H1 (cell line): ENCODE data around the gene PLA2G4D. TPM values are rescaled to one million over a fixed set of nuclear protein-coding genes. Genes with fewer than 3 reads are reported as not detected.

ENCODE experiments used
- CTCF ChIA-PET: fragments of 300-600 bp; sonication (Branson Sonifier 250); formaldehyde crosslinking; loops from one replicate; lab custom pipeline; 2021; ENCODE audit not compliant: partially characterized antibody; lab: Charles Lee
- POLR2A ChIA-PET: fragments of 300-600 bp; sonication (Branson Sonifier 250); formaldehyde crosslinking; loops from one replicate; lab custom pipeline; 2021; ENCODE audit warnings: inconsistent platforms; ENCODE audit not compliant: partially characterized antibody; lab: Charles Lee
- DNase-seq, 2 experiments: peaks; one replicate each; pipeline versions ENCODE4 v3.0.0 to v3.0.0-alpha.2; 2010 to 2022; ENCODE audit warnings: low spot score in 2 of 2, low read depth in 1 of 2, mixed read lengths in 1 of 2
- FAIRE-seq: peaks from 2 replicates; lab custom pipeline; 2011; peaks lifted over from hg19 to GRCh38; lab: Jason Lieb, UNC
- H2AFZ ChIP-seq: 2 replicates; pipeline ENCODE4 v1.8.1; 2012; ENCODE audit warnings: low read length, inconsistent platforms
- H2AK5ac ChIP-seq: 2 replicates; pipeline ENCODE4 v1.6.1; 2013; ENCODE audit warnings: low read depth, low read length
- H2BK120ac ChIP-seq: replicated peaks from 2 replicates; pipeline ENCODE3; 2013; ENCODE audit warnings: low read depth, low read length, inconsistent platforms
- H2BK12ac ChIP-seq: 2 replicates; pipeline ENCODE4 v1.6.1; 2013; ENCODE audit warnings: low read depth, low read length
- H2BK15ac ChIP-seq: 2 replicates; pipeline ENCODE4 v1.6.1; 2013; ENCODE audit warnings: low read length
- H2BK20ac ChIP-seq: 2 replicates; pipeline ENCODE4 v1.6.1; 2013; ENCODE audit warnings: low read length
- H2BK5ac ChIP-seq: 2 replicates; pipeline ENCODE4 v1.6.1; 2013; ENCODE audit warnings: low read depth, low read length
- H3K14ac ChIP-seq: 2 replicates; pipeline ENCODE4 v1.6.1; 2013; ENCODE audit warnings: inconsistent platforms; ENCODE audit not compliant: insufficient read length
- H3K18ac ChIP-seq: 2 replicates; pipeline ENCODE4 v1.6.1; 2013; ENCODE audit warnings: low read length; ENCODE audit errors: extremely low read depth
- H3K23ac ChIP-seq: 2 replicates; pipeline ENCODE4 v1.6.1; 2013; ENCODE audit warnings: inconsistent platforms; ENCODE audit not compliant: insufficient read length
- H3K23me2 ChIP-seq: 2 replicates; pipeline ENCODE4 v1.6.1; 2013; ENCODE audit warnings: low read depth, low read length
- H3K27ac ChIP-seq: 2 replicates; pipeline ENCODE4 v1.6.1; 2011; ENCODE audit warnings: low read depth, low read length, inconsistent platforms
- H3K27me3 ChIP-seq, 4 experiments: replicated peaks in 1 of 4; 1 replicate in 1 of 4; 2 replicates in 3 of 4; pipeline versions ENCODE4 v1.6.1 to v1.8.1; 2011 to 2013; ENCODE audit warnings: low read length in 3 of 4, mild to moderate bottlenecking in 3 of 4, inconsistent platforms in 2 of 4, mixed read lengths in 2 of 4, moderate library complexity in 1 of 4; ENCODE audit not compliant: control insufficient read depth in 3 of 4, insufficient read depth in 3 of 4; ENCODE audit errors: extremely low read depth in 1 of 4
- H3K36me3 ChIP-seq, 4 experiments: 2 replicates each; pipeline versions ENCODE4 v1.6.1 to v1.8.1; 2011 to 2013; ENCODE audit warnings: mild to moderate bottlenecking in 4 of 4, low read length in 3 of 4, moderate library complexity in 2 of 4, control low read depth in 1 of 4, inconsistent platforms in 1 of 4; ENCODE audit not compliant: insufficient read depth in 4 of 4, control insufficient read depth in 2 of 4
- H3K4ac ChIP-seq: replicated peaks from 2 replicates; pipeline ENCODE3; 2013; ENCODE audit warnings: low read length, low read depth, mixed read lengths, inconsistent platforms; ENCODE audit not compliant: insufficient read length
- H3K4me1 ChIP-seq, 4 experiments: replicated peaks in 1 of 4; 1 replicate in 1 of 4; 2 replicates in 3 of 4; pipeline versions ENCODE4 v1.6.1 to v1.8.1; 2011 to 2013; ENCODE audit warnings: low read length in 3 of 4, inconsistent platforms in 2 of 4, mixed read lengths in 1 of 4; ENCODE audit not compliant: insufficient read depth in 4 of 4, control insufficient read depth in 3 of 4
- H3K4me2 ChIP-seq, 2 experiments: 2 replicates each; pipeline versions ENCODE4 v1.6.1 to v1.8.1; 2011 to 2013; ENCODE audit warnings: low read depth in 2 of 2, low read length in 2 of 2, control low read depth in 1 of 2, inconsistent platforms in 1 of 2, mild to moderate bottlenecking in 1 of 2; ENCODE audit not compliant: insufficient read depth in 1 of 2
- H3K4me3 ChIP-seq, 4 experiments: fragments of 200-600, 300-600 bp in 1 of 4; sonication (generic), shearing (Covaris generic), sonication (Bioruptor Twin) in 1 of 4; 2 replicates each; pipeline versions ENCODE4 v1.5.1 to v1.8.1; 2011 to 2016; ENCODE audit warnings: low read length in 4 of 4, low read depth in 3 of 4, control low read depth in 2 of 4, inconsistent platforms in 2 of 4, mild to moderate bottlenecking in 2 of 4, mixed read lengths in 1 of 4, moderate library complexity in 1 of 4; ENCODE audit not compliant: insufficient read depth in 2 of 4; ENCODE audit errors: extremely low read depth in 1 of 4
- H3K56ac ChIP-seq: replicated peaks from 2 replicates; pipeline ENCODE3; 2013; ENCODE audit warnings: low read depth, mild to moderate bottlenecking, mixed read lengths, low read length, inconsistent platforms; ENCODE audit not compliant: insufficient read length
- H3K79me1 ChIP-seq: 2 replicates; pipeline ENCODE4 v1.6.1; 2013; ENCODE audit warnings: low read depth, low read length, control low read depth
- H3K79me2 ChIP-seq, 2 experiments: 2 replicates each; pipeline versions ENCODE4 v1.6.1 to v1.8.1; 2012 to 2013; ENCODE audit warnings: low read length in 2 of 2, mild to moderate bottlenecking in 2 of 2, inconsistent platforms in 1 of 2; ENCODE audit not compliant: insufficient read depth in 2 of 2, control insufficient read depth in 1 of 2
- H3K9ac ChIP-seq, 4 experiments: replicated peaks in 1 of 4; 1 replicate in 1 of 4; 2 replicates in 3 of 4; pipeline versions ENCODE4 v1.6.1 to v1.8.1; 2011 to 2013; ENCODE audit warnings: low read depth in 3 of 4, low read length in 3 of 4, control low read depth in 2 of 4, mild to moderate bottlenecking in 2 of 4, moderate library complexity in 2 of 4, inconsistent platforms in 1 of 4; ENCODE audit errors: extremely low read depth in 1 of 4
- H3K9me3 ChIP-seq, 2 experiments: 2 replicates each; pipeline versions ENCODE4 v1.6.1 to v1.8.1; 2012 to 2013; ENCODE audit warnings: mild to moderate bottlenecking in 2 of 2, moderate library complexity in 2 of 2, control low read depth in 1 of 2, inconsistent platforms in 1 of 2, low read depth in 1 of 2, low read length in 1 of 2, mixed read lengths in 1 of 2; ENCODE audit not compliant: insufficient read depth in 2 of 2
- H4K20me1 ChIP-seq, 2 experiments: replicated peaks in 1 of 2; 2 replicates each; pipeline versions ENCODE3 to v1.8.1; 2011 to 2013; ENCODE audit warnings: inconsistent platforms in 2 of 2, low read length in 2 of 2, mild to moderate bottlenecking in 1 of 2; ENCODE audit not compliant: insufficient read depth in 2 of 2, control insufficient read depth in 1 of 2
- H4K5ac ChIP-seq: 2 replicates; pipeline ENCODE4 v1.6.1; 2013; ENCODE audit warnings: low read length, low read depth, mixed read lengths, inconsistent platforms; ENCODE audit not compliant: insufficient read length
- H4K8ac ChIP-seq: 2 replicates; pipeline ENCODE4 v1.8.0; 2013; ENCODE audit warnings: mild to moderate bottlenecking, moderate library complexity, low read length, inconsistent platforms; ENCODE audit not compliant: insufficient read depth; ENCODE audit errors: extremely low read depth
- H4K91ac ChIP-seq: replicated peaks from 2 replicates; pipeline ENCODE3; 2013; ENCODE audit warnings: low read length, mixed read lengths, inconsistent platforms; ENCODE audit not compliant: insufficient read length
- BACH1 ChIP-seq: IDR thresholded peaks from 2 replicates; pipeline ENCODE4 v1.6.1; 2012; ENCODE audit warnings: low read length, improper control_type of control experiment
- CHD2 ChIP-seq: IDR thresholded peaks from 2 replicates; pipeline ENCODE4 v1.6.1; 2012; ENCODE audit warnings: low read length, improper control_type of control experiment
- GTF2F1 ChIP-seq: IDR thresholded peaks from 2 replicates; pipeline ENCODE4 v1.6.1; 2012; ENCODE audit warnings: low read depth, low read length, improper control_type of control experiment, borderline replicate concordance
- JUND ChIP-seq: IDR thresholded peaks from 2 replicates; pipeline ENCODE4 v1.6.1; 2011; ENCODE audit warnings: mild to moderate bottlenecking, improper control_type of control experiment, low read length
- KDM5A ChIP-seq: fragments of 200-600 bp; IDR thresholded peaks from 2 replicates; pipeline ENCODE4 v1.7.1; 2012; ENCODE audit warnings: mild to moderate bottlenecking, low read length, inconsistent platforms, mixed read lengths
- POLR2AphosphoS5 ChIP-seq: IDR thresholded peaks from 2 replicates; pipeline ENCODE4 v1.6.1; 2011; ENCODE audit warnings: low read depth, low read length
- SAP30 ChIP-seq: fragments of 300-600 bp; sonication (generic); IDR thresholded peaks from 2 replicates; pipeline ENCODE4 v1.7.1; 2012; ENCODE audit warnings: low read length, moderate library complexity, mild to moderate bottlenecking, inconsistent platforms; ENCODE audit not compliant: insufficient read depth, insufficient replicate concordance
- TCF12 ChIP-seq: IDR thresholded peaks from 2 replicates; pipeline ENCODE4 v1.6.1; 2011; ENCODE audit warnings: low read depth, mild to moderate bottlenecking, low read length
- WGBS, 2 experiments: shearing (Covaris generic) in 1 of 2; methylation state at CpG; one replicate each; pipeline versions ENCODE4 v1.1.6 to v1.1.7; 2013 to 2015; ENCODE audit warnings: low lambda C conversion rate in 2 of 2, mixed read lengths in 2 of 2, inconsistent platforms in 1 of 2, low coverage in 1 of 2, missing lambda C conversion rate in 1 of 2; ENCODE audit not compliant: insufficient replicate concordance in 2 of 2, insufficient coverage in 1 of 2, insufficient read length in 1 of 2; ENCODE audit errors: extremely low coverage in 1 of 2, missing lambda C conversion rate in 1 of 2; 5-methylcytosine and 5-hydroxymethylcytosine counted together
- polyA plus RNA-seq, 7 experiments: library from polyadenylated mRNA; depleted of rRNA in 3 of 7; stranded (reverse) in 5 of 7; unstranded in 2 of 7; fragments of >200 nt in 5 of 7; fragments of 200-250 nt in 2 of 7; gene quantifications; 1 replicate in 5 of 7; 2 replicates in 1 of 7; 4 replicates in 1 of 7; pipeline versions ENCODE4 v1.2.1 to v1.2.3, GENCODE V29; 2011 to 2013; ENCODE audit warnings: missing spikeins in 2 of 7, mixed read lengths in 2 of 7
- total RNA-seq: library from RNA; stranded (reverse); fragmentation: NEBNext Ultra II Directional; extraction: Animal tissue kit (Norgen Biotek cat#: 25700); gene quantifications from 2 replicates; pipeline ENCODE4 v1.2.1, GENCODE V29; 2021

PLA2G4D gene
- total and polyA plus RNA-seq, 2 of the 8 experiments (the other 6 are each of a cell fraction or from before 2014, with no cell fraction given), result 0.07 to 0.18 TPM

DNA sequence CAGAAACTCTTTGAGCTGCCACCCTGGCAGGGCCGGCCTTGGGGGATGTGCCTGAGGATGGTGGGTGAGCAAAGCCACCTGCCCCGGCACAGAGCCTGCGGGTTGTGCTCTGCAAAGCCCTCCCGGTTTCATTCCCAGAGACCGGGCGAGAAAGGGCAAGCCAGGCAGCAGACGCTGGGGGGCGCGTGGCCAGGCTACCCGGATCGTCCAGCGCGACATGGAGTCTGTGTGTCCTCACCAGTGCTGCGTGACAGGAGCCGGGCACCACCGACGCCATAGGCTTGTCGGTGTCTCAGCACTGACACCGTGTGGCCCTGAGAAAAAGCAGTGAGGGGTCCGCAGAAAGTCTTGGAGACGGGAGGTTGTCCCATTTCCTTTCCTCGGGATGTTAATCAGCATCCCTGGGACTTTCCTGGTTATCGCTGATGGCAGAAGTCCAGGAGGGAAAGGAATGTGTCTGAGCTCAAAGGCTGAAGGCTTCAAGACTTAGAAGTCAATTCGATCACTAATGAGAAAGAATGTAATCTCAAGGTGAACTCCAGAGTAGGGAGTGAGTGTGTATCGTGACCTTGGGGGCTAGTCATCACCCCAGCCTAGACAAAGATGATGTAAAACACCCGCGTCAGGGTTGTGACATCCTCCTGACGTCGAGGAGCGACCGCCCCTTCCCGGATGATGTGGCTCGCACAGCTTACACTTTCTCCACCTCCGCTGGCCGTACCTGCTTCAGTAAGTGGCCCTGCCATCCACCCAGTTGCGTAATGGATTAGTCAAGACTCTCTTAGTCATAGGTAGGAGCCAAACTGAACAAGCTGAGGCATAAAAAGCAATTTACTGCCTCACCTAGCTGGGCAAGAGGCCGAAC is 37.2 kb downstream of the PLA2G4D start:
- no peak overlapping the region for H3K4ac ChIP-seq
- H4K20me1 ChIP-seq, result no peaks in the 10 kb centered on the region
- H3K18ac ChIP-seq, result no peak overlapping the region; the same call in 1 of the 2 replicates
- H2BK120ac ChIP-seq, result no peak overlapping the region
- no peaks in the 10 kb centered on the region for H3K23me2 ChIP-seq
- H2BK20ac ChIP-seq, result no peak overlapping the region
- H3K4me2 ChIP-seq, result peak overlapping the region; percentile 10 to 62
- H3K4me1 ChIP-seq, result no peaks in the 10 kb centered on the region
- H2AFZ ChIP-seq, result peak overlapping the region; percentile 11; the same call in 1 of the 2 replicates
- no peaks in the 10 kb centered on the region for H3K79me1 ChIP-seq
- H3K27me3 ChIP-seq, result no peaks in the 10 kb centered on the region; a peak in 1 of 7 replicates
- ChIA-PET POLR2A (interaction anchor here (0.6 to 1.0 kb wide), 2 partner anchors 68 to 590 kb away, joined by 3 read pairs; no protein-coding TSS in a partner anchor), CTCF (interaction anchor here (0.5 to 8.8 kb wide), 35 partner anchors 8 to 1031 kb away, joined by 3 to 185 read pairs (median 4); partner anchors contain the start of genes PLA2G4D and PLA2G4F)
- no peaks in the 10 kb centered on the region for H3K9me3 ChIP-seq
- H3K9ac ChIP-seq, result no peak overlapping the region; a peak in 1 of 7 replicates
- peak; percentile 77 to 90 for DNase-seq
- peak overlapping the region; percentile 51; the same call in 1 of the 2 replicates for H2BK12ac ChIP-seq
- H4K5ac ChIP-seq, result no peak overlapping the region
- H3K27ac ChIP-seq, result no peak overlapping the region
- no peaks in the 10 kb centered on the region for H3K79me2 ChIP-seq
- peak overlapping the region; percentile 4 to 50 (median 26); a peak in 5 of 8 replicates for H3K4me3 ChIP-seq
- H4K91ac ChIP-seq, result no peak overlapping the region
- H4K8ac ChIP-seq, result peak overlapping the region; percentile 41; the same call in 1 of the 2 replicates
- H2BK5ac ChIP-seq, result no peak overlapping the region
- peak; percentile 13 for FAIRE-seq
- H3K56ac ChIP-seq, result no peak overlapping the region
- no peak overlapping the region for H2AK5ac ChIP-seq
- whole genome bisulfite sequencing, 2 experiments, result 33% methylated on average over 37 of the region's 37 CpGs; no CpG with 5 or more reads in 1 of the 2 experiments
- H3K23ac ChIP-seq, result no peak overlapping the region
- H2BK15ac ChIP-seq, result no peak overlapping the region
- no peaks in the 10 kb centered on the region for H3K36me3 ChIP-seq
- no peak overlapping the region for H3K14ac ChIP-seq
- TF ChIP-seq JUND (peak; percentile 62; the same call in 1 of the 2 replicates), GTF2F1 (0 out of 2 replicates have a peak, but pooled peaks have one; percentile 12), KDM5A (no peak), CHD2 (no peak), TCF12 (no peak), BACH1 (no peak), SAP30 (no peak), POLR2AphosphoS5 (no peak; the same call in 1 of the 2 replicates)
